H1 (cell line): ENCODE measurements around the gene MMP24OS. TPM values are rescaled to one million over a fixed set of nuclear protein-coding genes. Genes with fewer than 3 reads are reported as not detected.

ENCODE experiments used
- CHD1 ChIP-seq: IDR thresholded peaks from 2 replicates; pipeline ENCODE4 v1.6.1; 2012; ENCODE audit warnings: low read depth, low read length, improper control_type of control experiment
- EGR1 ChIP-seq: IDR thresholded peaks from 2 replicates; pipeline ENCODE4 v1.6.1; 2011; ENCODE audit warnings: low read depth, low read length, borderline replicate concordance
- JUN ChIP-seq: IDR thresholded peaks from 2 replicates; pipeline ENCODE4 v1.6.1; 2011; ENCODE audit warnings: low read depth, mild to moderate bottlenecking, improper control_type of control experiment, low read length
- MAFK ChIP-seq: IDR thresholded peaks from 2 replicates; pipeline ENCODE4 v1.6.1; 2012; ENCODE audit warnings: low read depth, mild to moderate bottlenecking, improper control_type of control experiment, low read length
- YY1 ChIP-seq: IDR thresholded peaks from 2 replicates; pipeline ENCODE4 v1.6.1; 2011; ENCODE audit warnings: low read depth, mild to moderate bottlenecking, low read length
- polyA plus RNA-seq, 7 experiments: library from polyadenylated mRNA; depleted of rRNA in 3 of 7; stranded (reverse) in 5 of 7; unstranded in 2 of 7; fragments of >200 nt in 5 of 7; fragments of 200-250 nt in 2 of 7; gene quantifications; 1 replicate in 5 of 7; 2 replicates in 1 of 7; 4 replicates in 1 of 7; pipeline versions ENCODE4 v1.2.1 to v1.2.3, GENCODE V29; 2011 to 2013; ENCODE audit warnings: missing spikeins in 2 of 7, mixed read lengths in 2 of 7
- total RNA-seq: library from RNA; stranded (reverse); fragmentation: NEBNext Ultra II Directional; extraction: Animal tissue kit (Norgen Biotek cat#: 25700); gene quantifications from 2 replicates; pipeline ENCODE4 v1.2.1, GENCODE V29; 2021

The MMP24OS gene
- total and polyA plus RNA-seq, 2 of the 8 experiments (the other 6 are each of a cell fraction or from before 2014, with no cell fraction given): 19.0 to 21.3 TPM

DNA sequence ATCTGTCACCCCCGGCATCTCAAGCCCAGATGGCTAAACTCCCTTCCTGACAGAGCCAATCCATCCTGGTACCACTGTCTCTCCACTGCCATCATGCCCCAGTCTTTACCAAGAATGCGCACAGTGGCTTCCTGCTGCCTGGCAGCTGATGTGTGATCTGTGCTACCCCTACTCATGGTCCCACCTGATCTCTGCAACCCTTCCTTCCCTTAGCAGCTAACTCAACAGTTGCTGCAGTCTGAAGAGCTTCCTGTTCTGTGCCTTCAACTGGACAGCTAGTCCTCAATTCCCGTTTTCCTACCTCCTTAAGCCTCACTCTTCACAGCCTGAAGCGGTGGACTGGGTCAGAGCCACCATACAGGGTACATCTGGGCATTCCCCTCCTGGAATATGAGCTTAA lies 21.9 kb upstream of the MMP24OS start (continued):
- TF ChIP-seq EGR1 (no peak), MAFK (no peak), YY1 (no peak), JUN (no peak), CHD1 (no peak)
